WTC11 (cell line): ENCODE data around the gene AMER3.

Experiments
- ATF1 ChIP-seq: sonication (generic); formaldehyde crosslinking; IDR thresholded peaks from 2 replicates; pipeline ENCODE4 v1.8.1; 2023; ENCODE audit warnings: mild to moderate bottlenecking, moderate library complexity, missing genetic modification reagents
- ATF3 ChIP-seq: sonication (generic); formaldehyde crosslinking; conservative IDR thresholded peaks from 2 replicates; pipeline ENCODE4 v1.8.1; 2022; ENCODE audit warnings: mild to moderate bottlenecking, missing genetic modification reagents
- CBFB ChIP-seq: sonication (generic); formaldehyde crosslinking; IDR thresholded peaks from 2 replicates; pipeline ENCODE4 v1.8.1; 2022; ENCODE audit warnings: mild to moderate bottlenecking, low read depth, missing genetic modification reagents
- CREB1 ChIP-seq: sonication (generic); formaldehyde crosslinking; IDR thresholded peaks from 2 replicates; pipeline ENCODE4 v1.8.0; 2023; ENCODE audit warnings: mild to moderate bottlenecking, missing genetic modification reagents
- CTCF ChIP-seq: fragments of 200-600 bp; IDR thresholded peaks from 2 replicates; pipeline ENCODE4 v1.8.0; 2022; ENCODE audit warnings: antibody characterized with exemption
- E2F5 ChIP-seq: sonication (generic); formaldehyde crosslinking; IDR thresholded peaks from 2 replicates; pipeline ENCODE4 v1.8.1; 2022; ENCODE audit warnings: mild to moderate bottlenecking, moderate library complexity, missing genetic modification reagents
- ESRRA ChIP-seq: sonication (generic); formaldehyde crosslinking; IDR thresholded peaks from 2 replicates; pipeline ENCODE4 v1.8.1; 2022; ENCODE audit warnings: mild to moderate bottlenecking, missing genetic modification reagents, borderline replicate concordance
- FOXJ3 ChIP-seq: sonication (generic); formaldehyde crosslinking; IDR thresholded peaks from 2 replicates; pipeline ENCODE4 v1.9.0; 2021; ENCODE audit warnings: missing genetic modification reagents, mild to moderate bottlenecking, borderline replicate concordance
- GABPB1 ChIP-seq: sonication (generic); formaldehyde crosslinking; IDR thresholded peaks from 2 replicates; pipeline ENCODE4 v1.8.1; 2023; ENCODE audit warnings: mild to moderate bottlenecking, missing genetic modification reagents
- USF1 ChIP-seq: sonication (generic); formaldehyde crosslinking; IDR thresholded peaks from 2 replicates; pipeline ENCODE4 v1.8.0; 2022; ENCODE audit warnings: mild to moderate bottlenecking, missing genetic modification reagents
- TF ChIP-seq, protein P1 (sequence below): sonication (generic); formaldehyde crosslinking; IDR thresholded peaks from 2 replicates; pipeline ENCODE4 v1.8.0; 2022; ENCODE audit warnings: missing genetic modification reagents

GRCh38 chr2:130810490-130810889, 55.1 kb downstream of the AMER3 start:
- TF ChIP-seq CTCF, result no peak
- TF ChIP-seq USF1 (CRISPR knock-in tag), result no peak
- TF ChIP-seq, protein P1, sequence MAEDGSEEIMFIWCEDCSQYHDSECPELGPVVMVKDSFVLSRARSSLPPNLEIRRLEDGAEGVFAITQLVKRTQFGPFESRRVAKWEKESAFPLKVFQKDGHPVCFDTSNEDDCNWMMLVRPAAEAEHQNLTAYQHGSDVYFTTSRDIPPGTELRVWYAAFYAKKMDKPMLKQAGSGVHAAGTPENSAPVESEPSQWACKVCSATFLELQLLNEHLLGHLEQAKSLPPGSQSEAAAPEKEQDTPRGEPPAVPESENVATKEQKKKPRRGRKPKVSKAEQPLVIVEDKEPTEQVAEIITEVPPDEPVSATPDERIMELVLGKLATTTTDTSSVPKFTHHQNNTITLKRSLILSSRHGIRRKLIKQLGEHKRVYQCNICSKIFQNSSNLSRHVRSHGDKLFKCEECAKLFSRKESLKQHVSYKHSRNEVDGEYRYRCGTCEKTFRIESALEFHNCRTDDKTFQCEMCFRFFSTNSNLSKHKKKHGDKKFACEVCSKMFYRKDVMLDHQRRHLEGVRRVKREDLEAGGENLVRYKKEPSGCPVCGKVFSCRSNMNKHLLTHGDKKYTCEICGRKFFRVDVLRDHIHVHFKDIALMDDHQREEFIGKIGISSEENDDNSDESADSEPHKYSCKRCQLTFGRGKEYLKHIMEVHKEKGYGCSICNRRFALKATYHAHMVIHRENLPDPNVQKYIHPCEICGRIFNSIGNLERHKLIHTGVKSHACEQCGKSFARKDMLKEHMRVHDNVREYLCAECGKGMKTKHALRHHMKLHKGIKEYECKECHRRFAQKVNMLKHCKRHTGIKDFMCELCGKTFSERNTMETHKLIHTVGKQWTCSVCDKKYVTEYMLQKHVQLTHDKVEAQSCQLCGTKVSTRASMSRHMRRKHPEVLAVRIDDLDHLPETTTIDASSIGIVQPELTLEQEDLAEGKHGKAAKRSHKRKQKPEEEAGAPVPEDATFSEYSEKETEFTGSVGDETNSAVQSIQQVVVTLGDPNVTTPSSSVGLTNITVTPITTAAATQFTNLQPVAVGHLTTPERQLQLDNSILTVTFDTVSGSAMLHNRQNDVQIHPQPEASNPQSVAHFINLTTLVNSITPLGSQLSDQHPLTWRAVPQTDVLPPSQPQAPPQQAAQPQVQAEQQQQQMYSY (CRISPR knock-in tag), result no peak
- TF ChIP-seq GABPB1 (CRISPR knock-in tag), result no peak
- no peak for TF ChIP-seq FOXJ3
- TF ChIP-seq ATF1, result no peak
- TF ChIP-seq E2F5, result no peak
- no peak for TF ChIP-seq CBFB (CRISPR knock-in tag)
- TF ChIP-seq ATF3 (CRISPR knock-in tag), result no peak
- no peak for TF ChIP-seq CREB1 (CRISPR knock-in tag)
- TF ChIP-seq ESRRA (CRISPR knock-in tag), result no peak
